GM12801 (cell line): ENCODE measurements around the gene ZNF474.

Experiments
- CTCF ChIP-seq: IDR thresholded peaks from one replicate; pipeline ENCODE4 v1.5.1; 2011; ENCODE audit warnings: control low read depth; ENCODE audit not compliant: insufficient read length; ENCODE audit errors: extremely low read depth

The ZNF474 gene

GRCh38 chr5:122120493-122120892, 8.9 kb upstream of the ZNF474 start:
- TF ChIP-seq CTCF, result no peak

- TF ChIP-seq CTCF, result no peak
These were observed 8.4 kb upstream of the ZNF474 start for GRCh38 chr5:122120957-122121356.

DNA sequence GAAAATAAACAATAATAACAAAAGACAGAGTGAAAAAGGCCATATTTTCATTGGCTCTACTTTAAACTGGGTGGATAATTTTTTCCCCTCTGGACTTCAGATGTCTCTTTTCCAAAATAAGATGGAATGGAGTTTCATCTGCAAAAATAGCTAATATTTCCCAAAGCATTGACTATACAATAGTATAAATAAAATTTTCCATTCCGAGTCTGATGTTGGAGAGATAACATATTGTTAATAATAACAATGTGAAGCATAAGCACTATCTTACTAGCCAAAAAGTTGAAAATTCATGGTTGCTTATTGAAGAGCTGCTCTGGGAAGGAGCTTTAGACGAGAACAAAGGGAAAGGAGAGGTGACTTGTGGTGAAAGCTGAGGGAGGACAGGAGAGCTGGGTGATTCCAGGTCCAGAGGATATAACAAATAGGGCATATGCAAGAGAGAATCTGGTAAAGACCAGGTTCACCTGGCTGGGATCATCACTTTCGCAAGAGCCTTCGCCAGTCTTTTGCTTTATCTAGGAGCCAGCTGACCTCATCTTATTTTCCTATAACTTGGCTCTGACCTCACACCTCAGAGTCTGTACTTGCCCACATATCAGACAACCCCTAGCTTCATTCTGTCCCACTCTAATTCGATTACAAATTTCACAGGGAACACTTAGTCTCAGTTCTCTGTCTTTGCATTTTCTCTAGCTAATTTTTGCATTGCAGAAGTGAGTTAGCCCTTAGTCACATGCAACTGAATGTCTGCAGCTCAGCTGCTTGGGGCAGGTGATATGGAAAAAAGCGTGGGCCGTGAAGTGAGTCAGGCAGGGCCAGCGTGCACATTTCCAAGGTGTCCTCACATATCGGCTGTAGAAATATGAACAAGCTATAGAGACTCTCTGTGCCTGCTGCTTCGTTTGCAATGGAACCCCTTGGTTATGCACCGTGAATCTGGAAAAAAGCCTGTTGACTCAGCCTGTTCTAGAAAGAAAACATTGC, 7.6 kb upstream of the ZNF474 start:
- TF ChIP-seq CTCF, result no peak

GRCh38 chr5:122124766-122125165, 4.6 kb upstream of the ZNF474 start:
- TF ChIP-seq CTCF, result no peak

- no peak for TF ChIP-seq CTCF
These were observed 3.1 kb upstream of the ZNF474 start for GRCh38 chr5:122126177-122126755.

DNA sequence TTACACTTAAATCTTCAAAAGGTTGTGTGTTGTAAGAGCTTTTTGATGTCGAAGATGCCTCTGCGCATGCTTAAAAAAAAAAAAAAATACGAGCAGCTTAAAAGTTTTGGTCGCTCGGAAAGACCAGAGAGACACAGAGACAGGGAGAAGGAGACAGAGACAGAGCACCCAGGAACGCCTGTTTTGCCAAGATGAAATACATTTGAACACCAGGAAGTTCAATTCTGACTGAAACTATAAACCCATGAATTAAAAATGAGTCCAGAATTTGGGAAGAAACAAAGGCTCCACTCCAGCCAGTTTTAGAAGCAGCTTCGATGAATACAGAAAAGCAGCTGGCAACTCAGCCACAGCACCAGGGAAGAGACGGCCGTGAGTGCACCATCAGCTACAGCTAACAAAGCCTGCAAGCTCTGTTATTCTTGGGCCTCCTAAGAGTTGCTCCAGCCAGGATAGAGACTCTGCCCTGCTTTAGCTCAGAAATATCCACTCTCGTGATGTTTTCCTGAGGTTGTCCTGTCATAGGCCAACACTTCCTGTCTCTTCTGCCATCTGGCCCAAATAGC, 2.5 kb upstream of the ZNF474 start:
- TF ChIP-seq CTCF, result no peak

DNA sequence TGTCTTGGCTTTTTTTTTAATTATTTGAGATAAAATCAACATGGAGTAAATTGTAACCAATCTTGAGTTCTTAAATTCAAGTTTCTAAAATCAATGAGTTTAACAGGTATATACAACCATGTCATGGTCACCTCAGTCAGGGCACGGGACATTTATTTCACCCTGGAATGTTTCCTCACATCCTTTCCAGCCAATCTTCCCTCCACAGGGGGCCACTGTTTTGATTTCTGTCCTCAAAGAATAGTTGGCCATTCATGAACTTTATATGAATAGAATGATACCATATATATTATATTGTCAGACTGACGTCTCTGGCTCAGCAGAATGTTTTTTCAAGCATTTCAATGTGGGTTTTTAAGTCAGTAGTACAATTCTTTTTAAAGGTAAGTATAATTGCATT, 806 bp downstream of the ZNF474 start:
- TF ChIP-seq CTCF, result no peak
